ENCODE data around the gene OR2W3. TPM values are rescaled to one million over a fixed set of nuclear protein-coding genes. Genes with fewer than 3 reads are reported as not detected.

Gene OR2W3
- 45.8 TPM for total RNA-seq

DNA sequence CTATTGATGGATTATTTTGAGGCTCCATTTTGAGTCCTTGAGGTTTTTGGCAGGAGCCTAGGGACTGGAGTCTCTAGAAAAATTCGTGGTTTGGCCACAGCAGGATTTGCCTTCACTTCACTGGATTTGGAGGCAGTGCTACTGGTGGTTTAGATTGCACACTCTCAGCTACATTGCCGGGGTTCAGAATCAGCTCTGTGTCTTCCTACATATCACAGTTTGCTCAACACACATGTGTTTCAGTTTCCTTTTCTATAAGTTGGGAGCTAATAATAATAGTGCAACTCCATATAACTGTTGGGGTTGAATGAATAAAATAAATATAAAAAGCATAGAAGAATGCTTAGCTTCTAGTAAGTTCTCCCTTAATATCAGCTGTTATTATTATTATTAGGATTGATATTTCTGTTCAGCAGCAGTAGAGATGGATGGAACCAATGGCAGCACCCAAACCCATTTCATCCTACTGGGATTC, at the start of gene OR2W3:
Gene OR2W3, plus strand, starts transcription at position 425 of the 475 bp plus-strand sequence. Its CDS starts 0 bp downstream, at position 425.
- DNase-seq (ENCODE audit: low read depth in 2 of 3, low spot score in 2 of 3): no peak

DNA sequence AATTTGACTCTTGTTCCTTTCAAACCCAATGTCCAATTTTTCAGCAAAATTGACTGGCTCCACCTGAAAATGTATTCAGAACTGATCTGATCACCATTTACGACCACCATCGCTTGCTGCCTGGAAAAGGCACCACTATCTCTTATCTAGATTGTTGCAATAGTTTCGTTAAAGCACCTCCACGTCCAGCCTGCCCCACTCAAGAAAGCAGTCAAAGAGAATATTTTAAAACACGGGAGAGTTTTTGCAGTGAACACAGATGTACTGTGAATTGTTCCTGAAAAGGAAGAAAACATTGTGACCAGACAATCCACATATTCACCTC, 49.7 kb upstream of the OR2W3 start:
- DNase-seq (ENCODE audit: low read depth in 2 of 3, low spot score in 2 of 3): no peak

DNA sequence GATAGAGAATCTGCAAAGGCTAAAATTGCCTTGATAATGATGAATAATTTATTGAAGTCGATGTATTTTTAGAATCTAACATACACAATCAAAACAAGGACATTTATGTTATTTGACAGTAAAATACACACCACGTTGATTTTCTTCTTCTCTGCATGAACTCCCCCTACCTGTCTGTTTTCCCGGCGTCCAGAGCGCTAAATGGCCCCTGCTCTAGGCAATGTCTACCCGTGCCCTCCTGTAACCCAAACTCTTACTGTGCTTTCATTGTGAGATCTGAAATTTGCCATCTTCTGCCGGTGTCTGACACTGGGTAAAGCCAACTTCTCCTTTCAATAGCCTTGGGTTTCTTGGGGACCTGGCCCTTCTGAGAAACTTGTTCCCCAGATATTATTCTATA, 47.0 kb upstream of the OR2W3 start:
- no peak for DNase-seq (ENCODE audit: low read depth in 2 of 3, low spot score in 2 of 3)

DNA sequence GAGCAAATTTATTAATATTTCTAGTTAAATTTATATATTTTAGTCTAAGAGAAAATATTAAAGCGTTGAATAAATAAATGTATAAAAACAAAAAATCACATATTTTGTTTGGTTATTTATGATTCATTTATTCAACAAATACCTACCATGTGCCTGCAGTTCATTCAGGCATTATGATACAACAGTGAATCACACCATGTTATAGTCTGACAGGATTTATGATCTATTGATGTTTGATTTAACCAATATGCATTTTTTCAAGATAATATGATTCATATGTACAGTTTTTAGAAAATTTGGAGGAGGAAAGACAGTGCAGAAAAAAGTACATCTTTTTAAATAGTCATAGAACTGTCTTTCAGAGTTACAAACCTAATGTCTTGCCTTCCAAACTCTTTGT, 45.8 kb upstream of the OR2W3 start:
- no peak for DNase-seq (ENCODE audit: low read depth in 2 of 3, low spot score in 2 of 3)

DNA sequence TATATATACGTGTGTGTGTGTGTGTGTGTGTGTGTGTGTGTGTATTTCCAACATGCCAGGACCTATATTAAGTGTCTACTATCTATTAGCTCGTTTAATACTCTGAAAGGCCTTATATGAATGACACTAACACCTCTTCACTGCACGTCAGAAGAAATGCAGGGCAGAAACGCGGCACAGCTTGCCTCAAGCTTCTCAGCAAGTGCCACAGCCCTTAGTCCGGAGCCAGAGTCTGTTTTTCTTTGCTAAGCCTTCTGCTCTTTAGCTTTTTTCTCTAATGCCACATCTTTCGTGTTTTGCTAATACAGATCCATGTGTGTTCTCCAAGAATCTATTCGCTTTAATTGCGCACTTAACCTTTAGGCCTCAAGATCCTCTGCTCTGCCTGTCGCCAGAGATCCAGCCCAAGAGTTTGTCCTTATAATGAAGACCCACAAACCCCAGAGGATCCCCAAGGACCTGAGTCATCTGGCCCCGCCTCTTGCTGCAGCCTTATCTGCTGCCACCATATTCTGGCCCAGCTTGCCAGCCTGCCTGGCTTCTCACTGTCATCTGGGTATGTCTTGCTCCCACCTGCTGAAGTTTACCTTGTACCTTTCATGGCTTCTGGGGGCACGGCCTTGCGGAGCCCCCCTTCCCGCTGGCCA, 40.4 kb upstream of the OR2W3 start:
- DNase-seq (ENCODE audit: low read depth in 2 of 3, low spot score in 2 of 3): peak in 2 of 3 donors; percentile 67 to 77

DNA sequence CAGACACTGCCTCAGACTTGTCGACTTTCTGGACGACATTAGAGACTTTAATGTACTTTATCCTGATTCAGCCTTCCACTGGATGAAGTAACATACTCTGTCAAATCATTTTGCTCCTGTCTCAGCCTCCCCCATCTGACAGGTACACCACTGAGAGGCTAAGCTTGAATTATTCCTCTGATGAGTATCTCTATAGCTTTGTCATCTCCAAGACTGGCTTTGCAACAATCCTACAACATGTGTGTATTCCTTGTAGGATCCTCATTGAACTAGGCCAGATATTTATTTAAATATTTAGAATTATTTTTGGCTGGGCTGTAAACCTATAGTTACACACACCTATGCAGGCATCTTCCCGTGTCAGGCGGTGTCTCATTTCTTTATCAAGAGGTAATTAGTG, 39.5 kb upstream of the OR2W3 start:
- no peak for DNase-seq (ENCODE audit: low read depth in 2 of 3, low spot score in 2 of 3)

DNA sequence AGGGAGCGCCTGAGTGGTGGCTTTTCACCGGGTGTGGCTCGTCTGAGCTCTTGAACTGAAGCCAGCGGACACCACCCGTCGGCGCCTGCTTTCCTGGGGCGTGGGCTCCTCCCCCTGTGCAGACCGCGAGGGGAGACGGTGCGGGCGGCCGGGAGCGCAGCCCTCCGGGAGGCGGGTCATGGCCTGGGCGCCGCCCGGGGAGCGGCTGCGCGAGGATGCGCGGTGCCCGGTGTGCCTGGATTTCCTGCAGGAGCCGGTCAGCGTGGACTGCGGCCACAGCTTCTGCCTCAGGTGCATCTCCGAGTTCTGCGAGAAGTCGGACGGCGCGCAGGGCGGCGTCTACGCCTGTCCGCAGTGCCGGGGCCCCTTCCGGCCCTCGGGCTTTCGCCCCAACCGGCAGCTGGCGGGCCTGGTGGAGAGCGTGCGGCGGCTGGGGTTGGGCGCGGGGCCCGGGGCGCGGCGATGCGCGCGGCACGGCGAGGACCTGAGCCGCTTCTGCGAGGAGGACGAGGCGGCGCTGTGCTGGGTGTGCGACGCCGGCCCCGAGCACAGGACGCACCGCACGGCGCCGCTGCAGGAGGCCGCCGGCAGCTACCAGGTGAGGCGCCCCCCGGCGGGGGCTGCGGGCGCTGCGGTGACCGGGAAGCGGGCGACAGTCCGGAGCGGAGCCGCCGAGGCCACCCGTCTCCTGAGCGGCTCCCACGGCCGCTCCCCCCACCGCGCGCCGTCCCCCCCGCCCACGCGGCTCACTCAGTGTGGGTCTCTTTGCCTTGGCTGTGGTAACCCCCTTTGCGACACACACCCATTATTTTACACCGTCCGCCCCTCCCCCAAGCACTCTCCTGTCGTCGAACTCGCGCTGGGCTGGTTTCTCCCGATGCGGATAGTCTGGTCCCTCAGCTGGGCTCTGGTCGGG, 38.1 kb upstream of the OR2W3 start, which contains the start of gene TRIM58:
Gene TRIM58, plus strand, starts transcription at position 119 of the 916 bp plus-strand sequence. Its CDS starts 60 bp downstream, at position 179.
- peak in 2 of 3 donors; percentile 83 to 84 for DNase-seq (ENCODE audit: low read depth in 2 of 3, low spot score in 2 of 3)

DNA sequence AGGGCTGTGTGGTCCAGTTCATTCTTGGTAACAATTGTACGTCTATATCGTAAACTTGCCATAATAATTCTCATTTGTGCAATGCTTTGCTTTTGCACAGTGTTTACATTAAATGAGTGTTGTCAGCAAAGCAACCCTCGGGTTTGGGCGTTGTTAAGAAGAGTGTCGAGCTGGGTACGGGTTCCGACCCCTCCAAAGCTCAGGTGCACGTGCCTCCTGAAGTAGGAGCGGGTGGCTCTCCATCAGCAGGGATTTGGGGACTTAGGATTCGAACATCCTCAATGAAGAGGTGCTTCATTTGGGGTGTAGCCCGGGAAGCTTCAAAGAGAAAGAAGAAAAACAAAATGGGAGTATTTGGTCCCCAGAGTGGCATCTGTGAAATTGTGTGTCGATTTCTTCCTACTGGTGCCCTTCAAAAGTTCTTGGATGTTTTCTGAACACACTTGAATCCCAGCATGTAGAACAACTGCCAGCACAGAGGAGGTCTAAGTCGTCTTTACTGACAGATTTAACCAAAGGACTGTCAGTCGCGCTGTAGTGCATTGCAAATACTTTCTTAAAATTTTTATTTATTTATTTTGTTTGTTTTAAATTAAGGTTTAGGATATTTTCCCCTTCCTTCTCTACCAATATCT, 37.3 kb upstream of the OR2W3 start:
- peak in 1 of 3 donors; percentile 37 for DNase-seq (ENCODE audit: low read depth in 2 of 3, low spot score in 2 of 3)

DNA sequence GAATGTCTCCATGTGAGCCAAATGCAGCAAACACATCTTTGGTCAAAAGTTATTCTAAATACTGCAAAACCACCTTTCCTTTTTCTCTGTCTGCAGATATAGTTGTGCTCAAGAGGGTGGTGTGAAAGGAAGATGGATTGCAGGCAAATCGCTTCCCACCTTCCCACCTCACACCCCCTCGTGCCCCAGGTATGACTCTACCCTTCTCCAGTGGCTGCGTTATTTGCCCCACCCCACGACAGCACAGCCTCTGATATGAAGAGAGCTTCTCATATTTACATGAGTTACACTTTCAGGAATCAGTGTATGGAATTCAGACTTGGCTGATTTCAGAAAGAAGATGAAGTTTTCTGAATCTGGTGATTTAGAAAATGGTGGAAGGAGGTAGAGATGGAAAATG, 32.6 kb upstream of the OR2W3 start:
- no peak for DNase-seq (ENCODE audit: low read depth in 2 of 3, low spot score in 2 of 3)

DNA sequence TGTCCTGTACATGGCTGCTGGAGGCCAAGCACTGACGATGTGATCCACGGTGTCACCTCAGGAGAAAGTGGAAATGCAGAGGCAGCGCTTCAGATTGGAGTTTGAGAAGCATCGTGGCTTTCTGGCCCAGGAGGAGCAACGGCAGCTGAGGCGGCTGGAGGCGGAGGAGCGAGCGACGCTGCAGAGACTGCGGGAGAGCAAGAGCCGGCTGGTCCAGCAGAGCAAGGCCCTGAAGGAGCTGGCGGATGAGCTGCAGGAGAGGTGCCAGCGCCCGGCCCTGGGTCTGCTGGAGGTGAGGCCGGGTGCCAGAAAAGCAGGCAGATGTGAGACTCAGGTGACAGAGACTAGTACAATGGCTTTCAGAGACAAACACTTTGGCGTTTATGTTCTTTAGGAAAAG, 30.7 kb upstream of the OR2W3 start:
- DNase-seq (ENCODE audit: low read depth in 2 of 3, low spot score in 2 of 3): no peak

DNA sequence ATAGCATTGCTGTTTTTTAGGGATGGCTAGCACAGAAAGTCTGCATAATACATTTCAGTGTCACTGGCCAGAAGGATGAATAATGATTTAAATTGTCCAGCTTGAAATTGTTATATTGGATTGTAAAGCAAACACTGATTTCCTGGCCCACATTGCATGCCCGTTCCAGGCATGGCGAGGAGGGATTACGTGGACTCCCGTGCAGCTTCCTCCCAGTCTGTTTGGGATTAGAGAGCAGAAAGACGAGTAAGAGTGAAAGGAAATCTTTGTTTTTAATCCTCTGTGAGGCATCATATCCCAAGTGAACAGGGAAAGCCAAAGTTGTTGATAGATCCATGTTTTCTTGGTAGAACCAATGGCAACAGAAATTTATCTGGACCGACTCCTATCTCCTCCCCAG, 30.0 kb upstream of the OR2W3 start:
- no peak for DNase-seq (ENCODE audit: low read depth in 2 of 3, low spot score in 2 of 3)

DNA sequence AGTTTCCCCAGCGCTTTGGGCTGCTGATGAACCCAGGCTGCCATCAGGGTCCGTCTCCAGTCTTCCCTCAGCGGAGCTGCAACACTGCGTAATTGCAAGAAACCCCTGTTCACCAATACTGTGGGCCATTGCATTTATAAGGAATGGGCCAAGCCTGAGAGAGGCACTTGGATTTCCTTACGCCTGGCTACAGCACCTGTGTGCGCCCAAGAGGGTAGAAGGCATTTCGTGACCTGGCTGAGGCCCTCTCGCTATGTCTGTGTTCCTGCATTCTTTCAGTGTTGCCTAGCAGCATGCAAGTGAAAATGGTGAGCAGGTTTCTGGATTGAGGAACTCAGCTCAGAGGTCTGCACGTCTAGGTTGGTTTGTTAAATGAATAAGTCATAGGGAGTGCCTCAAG, 12.0 kb upstream of the OR2W3 start:
- DNase-seq (ENCODE audit: low read depth in 2 of 3, low spot score in 2 of 3): no peak

DNA sequence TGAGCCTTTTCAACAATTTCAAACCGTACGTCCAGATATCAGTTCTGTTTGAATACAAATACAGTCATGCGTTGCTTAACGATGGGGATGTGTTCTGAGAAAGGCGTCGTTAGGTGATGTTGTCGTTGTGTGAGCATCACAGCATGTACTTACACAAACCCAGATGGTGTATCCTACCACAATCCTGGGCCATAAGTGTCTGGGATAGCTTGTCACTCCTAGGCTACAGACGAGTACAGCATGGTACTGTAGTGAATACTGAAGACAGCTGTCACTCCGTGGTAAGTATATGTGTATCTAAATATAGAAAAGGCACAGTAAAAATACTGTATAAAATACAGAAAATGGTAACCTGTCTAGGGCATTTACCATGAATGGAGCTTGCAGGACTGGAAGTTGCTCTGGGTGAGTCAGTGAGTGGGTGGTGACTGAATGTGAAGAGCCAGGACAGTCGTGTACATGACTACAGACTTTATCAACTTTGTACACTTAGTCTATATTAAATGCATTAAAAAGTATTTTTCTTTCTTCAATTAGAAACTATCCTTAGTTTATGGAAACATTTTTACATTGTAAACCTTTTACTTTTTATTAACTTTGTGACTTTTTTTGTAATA, 10.5 kb upstream of the OR2W3 start:
- DNase-seq (ENCODE audit: low read depth in 2 of 3, low spot score in 2 of 3): no peak

DNA sequence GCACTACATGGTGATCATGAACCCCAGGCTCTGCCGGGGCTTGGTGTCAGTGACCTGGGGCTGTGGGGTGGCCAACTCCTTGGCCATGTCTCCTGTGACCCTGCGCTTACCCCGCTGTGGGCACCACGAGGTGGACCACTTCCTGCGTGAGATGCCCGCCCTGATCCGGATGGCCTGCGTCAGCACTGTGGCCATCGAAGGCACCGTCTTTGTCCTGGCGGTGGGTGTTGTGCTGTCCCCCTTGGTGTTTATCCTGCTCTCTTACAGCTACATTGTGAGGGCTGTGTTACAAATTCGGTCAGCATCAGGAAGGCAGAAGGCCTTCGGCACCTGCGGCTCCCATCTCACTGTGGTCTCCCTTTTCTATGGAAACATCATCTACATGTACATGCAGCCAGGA, 589 bp downstream of the OR2W3 start:
- no peak for DNase-seq (ENCODE audit: low read depth in 2 of 3, low spot score in 2 of 3)

DNA sequence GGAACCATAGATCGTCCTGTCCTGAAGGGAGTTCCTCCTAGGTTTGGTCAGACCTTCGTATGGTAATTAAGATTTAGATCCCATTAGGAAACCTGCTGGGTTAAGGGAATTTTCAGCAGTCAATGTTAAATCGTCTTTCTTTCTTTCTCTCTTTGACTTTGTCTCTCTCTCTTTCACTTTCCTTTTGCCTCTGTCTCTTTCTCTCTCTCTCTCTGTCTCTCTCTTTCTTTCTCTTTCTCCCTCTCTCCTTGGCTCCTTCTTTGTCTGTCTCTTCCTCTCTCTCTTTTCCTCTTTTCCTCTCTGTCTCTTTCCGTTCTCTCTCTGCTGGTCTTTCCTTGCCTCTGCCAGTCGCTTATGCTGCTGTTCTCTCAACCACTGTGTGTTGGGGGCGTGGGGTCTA, 8.7 kb downstream of the OR2W3 start:
- no peak for DNase-seq (ENCODE audit: low read depth in 2 of 3, low spot score in 2 of 3)

DNA sequence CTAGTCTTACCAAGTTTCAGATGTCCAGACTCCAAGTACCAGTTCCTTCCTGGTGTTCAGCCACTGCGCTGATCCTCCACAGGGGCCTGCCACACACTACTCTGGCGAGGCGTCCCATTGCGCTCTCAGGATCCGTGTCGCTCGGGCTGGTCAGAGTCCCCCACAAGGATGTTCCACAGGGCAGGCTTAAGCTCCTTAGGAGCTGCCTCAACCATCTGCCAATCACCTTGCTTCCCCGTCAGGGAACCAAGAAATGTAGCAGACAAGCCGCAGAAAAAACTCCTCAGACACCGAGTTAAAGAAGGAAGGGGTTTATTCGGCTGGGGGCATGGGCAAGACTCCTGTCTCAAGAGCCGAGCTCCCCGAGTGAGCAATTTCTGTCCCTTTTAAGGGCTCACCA, 9.8 kb downstream of the OR2W3 start:
- DNase-seq (ENCODE audit: low read depth in 2 of 3, low spot score in 2 of 3): no peak

DNA sequence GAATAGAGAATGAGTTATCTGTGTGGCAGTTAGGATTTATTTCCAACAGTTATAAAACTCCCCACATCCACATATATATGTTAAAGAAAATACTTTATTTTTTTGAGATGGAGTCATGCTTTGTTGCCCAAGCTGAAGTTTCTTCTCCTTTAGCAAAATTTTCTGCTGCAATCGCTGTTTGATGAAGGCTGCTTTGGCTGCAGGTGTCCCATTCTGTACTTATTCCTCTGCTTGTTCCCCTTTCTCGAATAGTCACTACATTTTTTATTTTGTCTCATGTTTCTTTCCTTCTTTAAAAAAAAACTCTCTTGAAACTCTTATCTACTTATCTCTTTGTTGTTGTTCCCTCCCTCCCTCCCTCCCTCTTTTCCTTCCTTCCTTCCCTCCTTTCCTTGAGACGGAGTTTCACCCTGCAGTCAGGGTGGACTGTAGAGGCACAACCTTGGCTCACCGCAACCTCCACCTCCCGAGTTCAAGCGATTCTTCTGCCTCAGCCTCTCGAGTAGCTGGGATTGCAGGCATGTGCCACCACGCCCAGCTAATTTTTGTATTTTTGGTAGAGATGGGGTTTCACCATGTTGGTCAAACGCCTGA, 10.6 kb downstream of the OR2W3 start:
- peak in 2 of 3 donors; percentile 23 to 46 for DNase-seq (ENCODE audit: low read depth in 2 of 3, low spot score in 2 of 3)

DNA sequence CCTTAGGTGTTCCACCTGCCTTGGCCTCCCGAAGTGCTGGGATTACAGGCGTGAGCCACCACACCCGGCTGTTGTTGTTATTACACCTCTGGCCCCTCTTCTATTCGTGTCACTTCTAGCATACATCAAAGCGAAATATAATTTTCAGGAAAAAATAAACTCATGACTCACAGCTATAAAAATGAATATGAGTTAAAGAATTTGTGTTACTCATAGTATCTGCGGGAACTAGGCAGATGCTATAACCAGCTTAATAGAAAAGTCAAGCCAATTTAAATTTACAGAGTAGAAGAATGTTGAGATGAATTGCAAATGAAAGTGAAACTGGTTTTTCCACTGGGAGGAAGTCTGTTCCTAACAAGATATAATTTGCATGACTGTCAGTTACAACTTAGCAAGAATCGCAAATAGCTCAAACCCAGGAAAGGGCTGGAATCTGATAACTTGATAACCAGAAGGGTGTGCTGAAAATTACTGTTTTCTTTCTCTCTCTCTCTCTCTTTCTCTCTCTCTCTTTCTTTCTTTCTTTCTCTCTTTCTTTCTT, 11.2 kb downstream of the OR2W3 start:
- DNase-seq (ENCODE audit: low read depth in 2 of 3, low spot score in 2 of 3): peak in 2 of 3 donors; percentile 92 to 97

DNA sequence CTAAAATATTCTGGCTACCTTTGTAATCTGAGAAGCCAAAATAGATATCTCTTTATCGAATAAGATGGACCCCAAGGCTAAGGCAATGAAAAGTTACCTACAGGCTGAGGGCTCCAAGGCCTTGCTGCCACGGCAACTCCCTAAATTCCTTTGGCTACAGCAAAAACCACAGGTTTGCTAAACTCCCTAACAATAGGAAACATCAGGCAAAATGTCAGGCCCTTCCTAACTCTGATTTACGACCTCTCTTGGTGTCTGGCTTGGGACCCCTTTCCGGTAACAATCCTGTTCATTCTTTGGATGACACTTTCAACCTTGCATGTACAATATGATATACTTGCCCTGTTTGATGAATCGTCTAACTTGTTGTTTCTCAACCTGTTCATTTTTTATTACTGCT, 13.4 kb downstream of the OR2W3 start:
- DNase-seq (ENCODE audit: low read depth in 2 of 3, low spot score in 2 of 3): peak in 2 of 3 donors; percentile 51 to 75

DNA sequence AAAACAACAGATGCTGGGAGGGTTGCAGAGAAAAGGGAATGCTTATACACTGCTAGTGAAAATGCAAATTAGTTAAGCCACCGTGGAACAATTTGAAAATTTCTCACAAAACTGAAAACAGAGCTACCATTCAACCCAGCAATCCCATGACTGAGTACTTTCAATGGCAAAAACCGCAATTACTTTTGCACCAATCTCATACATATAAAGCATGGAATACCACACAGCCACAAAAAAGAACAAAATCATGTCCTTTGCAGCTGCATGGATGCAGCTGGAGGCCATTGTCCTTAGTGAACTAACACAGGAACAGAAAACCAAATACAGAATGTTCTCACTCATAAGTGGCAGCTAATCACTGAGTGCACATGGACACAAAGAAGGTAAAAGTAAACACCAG, 18.4 kb downstream of the OR2W3 start:
- DNase-seq (ENCODE audit: low read depth in 2 of 3, low spot score in 2 of 3): no peak

Measured in hematopoietic multipotent progenitor cell (in vitro differentiated cells).